Medulla oblongata (tissue), 1 donor: ENCODE data around the gene DOCK11.
A peak's percentile ranks its signal among the peaks of the same experiment; 100 is the strongest.
"Not testable (repeated sequence)": the region's sequence is repeated elsewhere in the genome, so short reads cannot be mapped to it uniquely, and the experiment has no call there.

Experiments
- DNase-seq: peaks from one replicate; pipeline ENCODE4 v3.0.0-alpha.2; 2015; ENCODE audit errors: extremely low spot score

DOCK11 gene

DNA sequence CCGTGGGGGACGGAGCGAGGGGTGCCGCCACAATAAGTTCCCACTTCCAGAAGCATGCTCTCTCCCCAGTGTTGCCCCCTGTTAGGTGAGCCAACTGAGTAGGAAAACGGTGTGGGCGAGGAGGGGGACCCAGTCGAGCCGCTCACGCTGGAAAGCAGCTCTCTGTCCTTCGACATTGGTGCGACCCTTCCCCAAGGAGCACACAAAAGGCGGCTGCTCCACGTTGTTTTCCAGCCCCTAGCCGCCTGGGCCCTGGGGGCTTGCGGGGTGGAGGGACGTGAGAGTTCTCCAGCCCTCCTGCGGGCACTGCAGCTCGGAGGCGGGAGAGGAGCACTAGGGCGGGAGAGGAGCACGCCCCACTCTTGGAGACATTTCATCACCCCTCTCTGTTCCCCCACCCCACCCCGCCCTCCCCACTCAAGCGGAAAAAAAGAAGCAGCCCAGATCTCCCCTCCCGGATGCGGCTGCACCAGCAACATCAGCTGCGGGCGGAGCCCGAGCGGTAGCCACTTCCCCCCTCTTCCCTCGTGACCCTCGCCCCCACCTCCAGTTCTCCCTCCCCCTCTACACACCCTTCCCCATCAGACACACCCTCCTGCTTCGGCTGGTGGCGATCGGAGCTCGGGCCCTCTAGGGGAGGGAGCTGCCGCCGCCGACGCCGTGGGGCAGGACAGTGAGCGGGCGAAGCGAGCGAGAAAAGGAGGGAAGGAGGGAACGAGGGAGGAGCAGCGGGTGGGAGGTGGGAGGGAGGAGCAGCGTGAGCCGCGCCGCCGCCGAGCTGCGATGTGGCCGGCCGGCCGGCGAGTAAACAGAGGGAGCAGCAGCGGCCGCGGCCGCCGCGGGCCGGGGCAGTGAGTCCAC is at the start of gene DOCK11:
TSS of gene DOCK11 (plus strand) at position 755 of the 861 bp plus-strand sequence. CDS start 157 bp downstream, outside the sequence.
- DNase-seq = peak; percentile 79

DNA sequence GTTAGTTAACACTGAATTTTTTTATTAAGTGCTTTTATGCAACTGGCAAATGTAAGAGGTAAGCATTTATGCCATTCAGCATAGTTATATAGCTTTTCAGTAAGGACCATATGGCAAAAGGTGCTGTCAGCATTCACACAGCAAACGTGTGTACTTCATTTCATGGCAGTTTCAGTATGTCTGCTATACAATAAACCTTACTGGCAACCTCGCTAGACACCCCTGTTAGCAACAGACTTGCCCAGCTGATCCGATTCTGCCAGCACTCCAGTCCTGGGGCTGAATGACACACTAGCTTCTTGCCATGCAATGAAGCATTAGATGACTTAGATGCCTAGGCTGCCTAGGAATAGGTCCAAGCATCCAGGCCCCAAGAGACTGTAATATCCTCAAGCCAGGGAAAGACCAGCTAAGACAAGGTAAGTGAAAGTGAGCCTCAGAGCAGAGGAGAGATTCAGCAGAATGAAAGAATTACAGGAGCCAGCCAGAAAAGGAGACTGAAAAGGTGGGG is 47.3 kb upstream of the DOCK11 start:
- no peak for DNase-seq

DNA sequence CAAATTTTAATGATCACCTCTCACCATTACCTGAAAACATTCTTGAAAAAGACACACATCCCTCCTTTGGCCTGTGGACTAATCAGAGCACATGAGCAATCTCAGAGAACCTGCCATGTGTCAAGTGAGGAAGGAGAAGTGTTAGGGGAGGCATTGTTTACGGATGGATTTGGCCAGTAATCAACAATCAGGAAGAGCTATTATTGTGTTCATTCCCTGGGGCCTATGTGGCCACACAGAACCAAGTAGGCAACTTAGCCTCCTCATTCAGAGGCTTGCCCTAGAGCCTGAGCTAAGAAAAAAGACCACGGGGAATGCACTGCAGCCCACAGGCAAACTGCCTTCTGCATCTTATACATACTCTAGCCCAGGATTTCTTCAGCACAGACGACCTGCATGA is 40.6 kb upstream of the DOCK11 start:
- no peak for DNase-seq

DNA sequence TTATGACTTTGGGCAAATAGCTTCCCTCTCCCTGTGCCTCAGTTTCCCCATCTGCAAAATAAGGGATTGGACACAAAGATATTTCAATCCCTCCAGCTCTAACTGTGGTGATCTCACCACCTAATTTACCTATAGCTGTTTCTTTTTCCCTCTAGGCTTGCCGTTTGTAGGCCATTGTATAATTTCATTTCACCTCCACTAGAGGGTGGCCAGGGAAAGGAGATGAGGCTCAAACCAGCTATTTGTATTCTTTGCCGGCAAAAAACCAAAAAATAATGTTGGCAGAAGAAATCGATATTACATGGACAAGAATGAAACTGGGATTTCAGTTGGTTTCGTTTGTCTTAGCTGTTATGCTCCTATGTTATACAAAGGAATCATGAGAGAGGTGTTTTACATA is 36.1 kb upstream of the DOCK11 start:
- DNase-seq = peak; percentile 58

DNA sequence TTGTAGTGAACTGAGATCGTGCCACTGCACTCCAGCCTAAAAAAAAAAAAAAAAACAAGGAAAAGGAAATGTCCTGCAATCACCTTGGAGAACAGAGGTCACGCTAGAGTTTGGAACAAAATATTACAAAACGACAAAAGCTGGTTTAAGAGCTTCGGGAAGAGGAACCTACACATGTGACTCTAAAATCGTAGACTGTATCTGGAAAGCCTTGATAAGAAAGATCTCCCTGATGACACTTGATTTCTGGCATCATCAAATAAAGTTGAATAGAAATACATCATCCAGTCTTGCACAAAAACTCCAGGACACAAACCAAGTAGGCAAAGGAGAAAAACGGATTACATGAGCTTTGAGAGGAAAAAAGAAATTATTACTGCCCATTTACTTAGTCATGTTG is 31.1 kb upstream of the DOCK11 start:
- no peak for DNase-seq

DNA sequence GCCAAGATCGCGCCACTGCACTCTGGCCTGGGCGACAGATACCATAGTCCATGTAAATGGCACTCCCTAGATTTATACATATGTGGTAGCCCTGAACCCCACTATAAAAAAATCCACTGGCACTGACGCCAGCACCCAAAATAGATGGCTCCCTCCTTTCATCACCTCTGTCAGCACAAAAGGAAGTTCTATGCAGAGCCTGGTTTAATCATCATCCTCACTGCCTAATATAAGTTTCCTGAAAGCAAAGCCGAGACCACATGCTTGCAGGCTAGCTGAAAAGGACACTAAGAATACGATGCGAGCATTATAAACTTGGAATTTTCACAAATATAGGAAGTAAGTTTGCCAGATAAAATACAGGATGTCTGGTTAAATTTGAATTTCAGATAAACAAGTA is 27.5 kb upstream of the DOCK11 start:
- no peak for DNase-seq

DNA sequence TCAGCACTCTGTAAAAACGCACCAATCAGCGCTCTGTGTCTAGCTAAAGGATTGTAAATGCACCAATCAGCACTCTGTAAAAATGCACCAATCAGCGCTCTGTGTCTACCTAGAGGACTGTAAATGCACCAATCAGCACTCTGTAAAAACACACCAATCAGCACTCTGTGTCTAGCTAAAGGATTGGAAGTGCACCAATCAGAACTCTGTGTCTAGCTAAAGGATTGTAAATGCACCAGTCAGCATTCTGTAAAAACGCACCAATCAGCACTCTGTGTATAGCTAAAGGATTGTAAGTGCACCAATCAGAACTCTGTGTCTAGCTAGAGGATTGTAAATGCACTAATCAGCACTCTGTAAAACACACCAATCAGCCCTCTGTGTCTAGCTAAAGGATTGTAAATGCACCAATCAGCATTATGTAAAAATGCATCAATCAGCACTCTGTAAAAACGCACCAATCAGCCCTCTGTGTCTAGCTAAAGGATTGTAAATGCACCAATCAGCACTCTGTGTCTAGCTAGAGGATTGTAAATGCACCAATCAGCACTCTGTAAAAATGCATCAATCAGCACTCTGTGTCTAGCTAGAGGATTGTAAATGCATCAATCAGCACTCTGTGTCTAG is 24.8 kb upstream of the DOCK11 start:
- not testable (repeated sequence) for DNase-seq

DNA sequence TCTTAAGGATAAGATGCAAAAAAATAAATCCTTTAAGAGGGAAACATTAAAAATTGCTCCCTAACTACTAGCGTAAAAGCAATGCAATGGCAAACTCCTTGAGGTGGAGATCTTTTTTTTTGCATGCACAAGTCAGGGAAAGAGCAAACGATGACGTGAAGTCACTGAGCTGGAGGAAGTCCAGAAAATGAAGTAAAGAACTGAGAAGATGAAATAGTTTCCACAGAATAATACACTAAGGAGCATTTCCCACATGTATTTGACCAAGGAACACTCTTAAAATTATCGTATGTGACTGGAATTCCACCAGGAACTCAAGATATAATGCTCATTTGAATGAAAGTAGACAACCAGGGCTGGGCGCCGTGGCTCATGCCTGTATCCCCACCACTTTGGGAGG is 21.0 kb upstream of the DOCK11 start:
- no peak for DNase-seq

DNA sequence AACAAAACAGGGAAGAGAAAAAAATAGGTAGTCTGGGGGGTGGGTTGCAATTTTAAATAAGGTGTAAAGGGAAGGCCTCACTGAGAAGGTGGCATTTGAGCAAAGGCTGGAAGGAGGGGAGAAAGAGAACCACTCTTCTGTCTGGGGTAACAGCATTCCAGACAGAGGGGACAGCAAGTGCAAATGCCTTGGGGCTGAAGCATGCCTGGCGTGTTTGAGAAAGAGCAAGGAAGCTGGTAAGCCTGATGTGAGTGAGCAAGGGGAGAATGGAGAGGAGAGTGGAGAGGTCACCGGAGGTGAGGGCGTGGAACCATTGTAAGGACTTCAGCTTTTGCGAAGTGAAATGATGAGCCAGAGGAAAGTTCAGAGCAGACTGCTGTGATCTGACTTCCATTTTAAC is 19.7 kb upstream of the DOCK11 start:
- DNase-seq = no peak

DNA sequence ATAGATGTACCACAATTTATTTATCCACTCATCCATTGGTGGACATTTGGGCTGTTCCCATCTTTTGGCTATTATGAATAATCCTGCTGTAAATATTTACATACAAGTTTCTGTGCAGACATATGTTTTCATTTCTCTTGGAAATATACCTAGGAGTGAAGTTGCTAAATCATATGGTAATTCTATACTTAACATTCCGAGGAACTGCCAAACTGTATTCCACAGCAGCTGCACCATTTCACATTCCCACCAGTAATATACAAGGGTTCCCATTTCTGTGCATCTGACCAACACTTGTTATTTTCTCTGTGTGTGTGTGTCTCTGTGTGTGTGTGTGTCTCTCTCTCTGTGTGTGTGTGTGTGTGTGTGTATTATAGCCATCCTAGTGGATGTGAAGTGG is 15.4 kb upstream of the DOCK11 start:
- no peak for DNase-seq

DNA sequence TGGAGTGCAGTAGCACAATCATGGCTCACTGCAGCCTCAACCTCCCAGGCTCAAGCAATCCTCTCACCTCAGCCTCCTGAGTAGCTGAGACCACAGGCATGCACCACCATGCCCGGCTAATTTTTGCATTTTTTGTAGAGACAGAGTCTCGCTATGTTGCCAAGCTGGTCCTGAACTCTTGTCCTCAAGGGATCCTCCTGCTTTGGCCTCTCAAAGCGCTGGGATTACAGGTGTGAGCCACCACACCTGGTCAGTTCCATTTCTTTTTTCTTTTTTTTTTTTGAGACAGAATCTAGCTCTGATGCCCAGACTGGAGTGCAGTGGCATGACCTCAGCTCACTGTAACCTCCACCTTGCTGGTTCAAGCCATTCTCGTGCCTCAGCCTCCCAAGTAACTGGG is 13.2 kb upstream of the DOCK11 start:
- DNase-seq = not testable (repeated sequence)

DNA sequence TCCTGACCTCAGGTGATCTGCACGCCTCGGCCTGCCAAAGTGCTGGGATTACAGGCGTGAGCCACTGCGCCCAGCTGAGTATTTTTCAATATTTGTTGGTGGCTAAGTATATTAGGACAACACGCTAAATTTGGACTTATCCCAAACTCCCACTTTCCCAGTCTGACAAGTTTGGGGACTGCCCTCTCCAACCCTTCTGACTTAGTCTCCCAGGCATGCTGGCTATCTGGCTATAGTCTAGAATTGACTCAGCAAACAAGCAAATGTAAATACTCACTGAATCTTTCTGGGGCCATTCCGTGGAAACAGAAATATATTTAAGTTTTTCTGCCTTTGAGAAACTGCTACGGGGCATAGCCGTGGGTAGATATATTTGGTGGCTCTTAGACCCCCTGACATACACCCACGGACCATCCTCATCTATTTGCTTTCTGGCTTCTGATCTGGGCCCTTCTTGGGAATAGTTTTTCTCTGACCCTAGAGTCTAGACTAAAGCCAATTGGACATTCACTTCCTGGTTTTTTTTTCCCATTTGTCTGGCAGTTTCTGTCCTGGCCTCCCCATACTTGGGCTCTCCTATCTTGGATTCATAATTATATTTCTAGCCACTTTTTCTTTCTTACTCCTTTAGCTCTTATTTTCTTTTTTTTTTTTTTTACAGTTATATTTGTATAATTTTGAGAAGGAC is 11.3 kb upstream of the DOCK11 start:
- DNase-seq = no peak

DNA sequence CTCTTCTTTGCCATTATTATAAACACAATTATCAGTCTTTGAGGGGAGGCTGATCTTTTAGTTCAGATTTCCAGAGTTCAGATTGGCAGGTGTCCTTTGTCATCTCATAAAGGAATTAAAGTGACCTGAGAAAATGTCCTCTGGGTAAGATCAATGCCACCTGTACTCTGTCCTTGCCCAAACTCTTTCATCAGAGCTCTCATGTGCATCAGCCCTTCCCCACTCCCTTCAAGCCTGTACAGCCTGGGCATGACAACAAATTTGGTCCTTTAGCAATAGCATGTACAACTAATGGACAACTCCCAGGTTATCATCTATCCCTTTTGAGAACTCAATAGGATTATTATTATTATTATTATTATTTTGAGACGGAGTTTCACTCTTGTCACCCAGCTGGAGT is 8.9 kb upstream of the DOCK11 start:
- DNase-seq = not testable (repeated sequence)

DNA sequence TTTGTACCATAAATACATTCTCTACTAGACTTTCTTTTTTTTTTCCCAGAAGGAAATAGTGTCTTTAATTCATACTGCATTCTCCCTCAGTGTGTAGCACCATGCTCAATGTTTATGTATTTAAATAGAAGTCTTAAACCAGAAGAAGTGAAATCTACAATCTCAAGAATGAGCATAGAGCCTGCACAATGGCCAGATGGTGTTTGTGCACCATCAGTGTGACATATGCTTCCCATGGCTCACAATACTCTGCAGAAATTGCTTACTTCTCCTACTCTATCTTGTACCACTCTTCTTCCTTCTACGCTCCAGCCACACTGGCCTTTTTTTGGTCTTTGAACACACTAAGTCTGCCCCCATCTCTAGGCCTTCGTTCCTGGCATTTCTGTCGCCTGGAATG is 2.6 kb upstream of the DOCK11 start:
- no peak for DNase-seq

DNA sequence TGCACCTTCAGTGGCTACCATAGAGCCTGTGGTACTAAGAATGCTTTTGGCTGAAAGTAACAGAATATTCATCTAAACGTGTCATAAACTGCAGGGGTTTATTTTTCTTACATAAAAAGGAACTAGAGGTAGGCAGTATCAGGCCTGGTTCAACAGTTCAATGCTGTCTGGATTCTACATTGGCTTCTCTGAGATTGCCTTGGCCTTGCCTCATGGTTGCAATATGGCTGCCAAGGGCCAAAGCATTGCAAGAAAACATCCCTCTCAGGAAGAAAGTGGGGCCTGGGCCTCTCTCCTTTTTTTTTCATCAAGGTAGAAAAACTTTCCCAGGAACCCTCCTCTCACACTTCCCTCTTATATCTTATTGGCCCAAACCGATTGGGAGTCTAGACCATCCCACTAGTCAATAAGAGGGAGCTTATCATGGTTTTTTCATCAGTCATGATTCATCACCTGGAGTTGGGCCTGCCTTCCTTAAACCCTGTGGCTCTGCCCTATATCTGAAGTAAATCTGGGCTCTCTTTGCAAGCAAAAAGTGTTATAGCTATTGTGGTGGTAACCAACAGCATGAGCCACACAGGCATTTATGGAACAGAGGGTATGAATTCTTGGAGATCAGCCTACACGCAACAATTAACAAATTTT is 1.8 kb upstream of the DOCK11 start:
- DNase-seq = no peak

DNA sequence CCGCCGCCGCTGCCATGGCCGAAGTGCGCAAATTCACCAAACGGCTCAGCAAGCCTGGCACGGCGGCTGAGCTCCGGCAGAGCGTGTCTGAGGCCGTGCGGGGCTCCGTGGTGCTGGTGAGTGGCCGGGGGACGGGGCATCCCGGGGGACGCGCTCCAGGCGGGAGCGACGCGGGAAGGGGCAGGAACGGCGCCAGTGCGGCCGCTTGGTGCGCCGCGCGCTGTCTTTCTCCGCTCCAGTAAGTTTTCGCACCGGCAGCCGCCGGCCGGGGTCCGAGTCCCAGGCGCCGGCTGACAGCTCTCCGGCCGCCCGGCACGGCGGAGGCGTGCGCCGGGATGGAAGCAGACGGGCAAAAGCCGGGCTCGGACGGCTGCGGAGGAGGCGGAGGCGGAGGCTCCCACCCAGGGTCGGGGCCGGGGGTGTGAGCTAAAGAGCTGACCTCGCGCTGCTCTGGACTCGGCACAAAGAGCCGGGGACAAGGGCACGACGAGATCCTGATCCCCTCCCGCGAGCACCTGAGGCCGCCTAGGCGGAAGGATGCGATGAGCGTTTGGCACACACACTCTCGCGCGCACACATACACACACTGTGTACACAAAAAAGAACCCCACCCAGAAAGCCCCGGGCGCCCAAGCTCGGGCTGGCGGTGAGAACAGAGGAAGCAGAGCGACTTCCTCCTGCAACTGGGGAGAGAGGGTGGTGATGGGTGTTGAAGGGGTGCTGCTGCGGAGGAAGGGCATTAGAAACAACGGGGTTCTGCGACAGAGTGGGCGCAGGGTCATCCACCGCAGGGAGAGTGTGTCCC is 545 bp downstream of the DOCK11 start:
- DNase-seq = peak; percentile 6

DNA sequence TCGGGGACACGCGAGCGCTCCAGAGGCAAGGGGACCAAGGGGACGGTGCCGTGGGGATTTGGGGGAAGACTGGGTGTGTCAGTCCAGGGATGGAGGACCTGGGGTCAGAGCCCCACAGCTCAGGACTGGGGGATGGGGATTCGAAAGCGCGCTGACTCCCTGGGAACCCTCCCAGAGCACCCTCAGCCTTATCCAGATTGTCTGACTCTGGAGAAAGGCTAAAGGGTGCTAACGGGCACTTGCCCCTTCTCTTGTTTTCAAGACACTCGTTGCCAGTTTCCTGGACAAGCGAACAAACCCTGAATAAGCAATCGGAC is 1.1 kb downstream of the DOCK11 start:
- no peak for DNase-seq

DNA sequence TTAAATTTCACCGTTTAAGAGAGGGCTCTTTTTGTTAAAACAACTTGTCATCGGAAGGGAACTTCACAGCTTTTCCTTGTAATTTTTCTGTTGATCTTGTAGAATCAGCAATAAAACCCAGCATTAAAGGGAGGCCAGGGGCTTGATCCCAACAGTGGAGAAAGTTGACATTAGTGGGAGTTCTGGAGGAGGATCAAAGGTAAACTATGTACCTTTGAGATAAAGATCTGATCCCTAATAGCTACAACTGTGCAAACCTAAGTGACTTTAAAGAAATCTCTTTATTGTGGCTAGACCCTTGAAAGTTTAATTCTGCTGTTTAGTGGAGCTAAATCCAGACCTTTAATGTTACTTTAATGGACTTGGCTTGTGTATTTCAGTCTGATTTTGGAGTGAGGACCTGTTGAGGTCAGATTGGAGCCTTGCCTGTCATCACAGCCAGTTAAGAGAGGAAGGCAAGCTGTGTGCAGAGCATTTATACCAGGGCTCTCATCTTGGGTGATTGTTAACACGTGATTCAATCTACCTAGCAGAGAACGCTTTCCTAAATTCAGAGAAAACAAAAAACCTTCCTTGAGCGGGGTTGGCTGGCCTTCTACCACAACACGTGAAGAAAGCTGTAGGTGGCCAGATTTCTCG is 1.7 kb downstream of the DOCK11 start:
- DNase-seq = no peak

DNA sequence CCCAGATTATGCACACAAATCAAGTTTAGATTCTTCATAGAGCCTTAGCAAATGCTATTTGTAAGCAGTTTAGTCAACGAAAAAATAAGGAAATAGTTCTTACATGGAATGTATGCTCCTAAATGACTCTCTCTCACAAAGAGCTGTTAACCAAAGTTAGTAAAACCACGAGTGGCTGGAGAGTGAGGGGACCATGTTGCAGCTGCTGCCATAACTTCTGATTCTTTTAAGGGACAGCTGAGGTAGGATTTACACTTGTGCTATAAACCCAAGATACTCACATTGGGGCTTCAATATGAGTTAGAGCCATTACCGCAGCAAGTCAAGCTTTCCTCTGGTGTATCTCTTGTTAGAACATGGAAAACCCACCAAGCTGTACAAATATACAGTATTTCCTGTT is 2.7 kb downstream of the DOCK11 start:
- no peak for DNase-seq

DNA sequence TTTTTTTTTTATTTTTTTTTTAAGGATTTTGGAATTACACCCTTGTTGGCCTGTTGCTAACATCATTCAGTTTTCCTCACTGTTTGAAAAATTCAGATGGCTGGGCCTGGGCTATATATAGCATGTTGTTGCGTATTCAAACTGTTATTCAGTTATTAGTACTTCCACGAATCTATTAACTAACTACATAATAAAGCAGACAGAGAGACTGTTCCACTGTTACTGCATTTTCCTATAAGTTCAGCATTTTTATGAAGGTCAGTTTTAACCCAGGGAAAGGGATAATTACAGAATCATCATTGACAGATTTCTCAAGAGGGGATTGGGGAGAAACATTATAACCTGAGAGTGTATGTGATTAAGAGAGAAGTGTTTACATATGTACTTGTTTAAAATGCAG is 3.1 kb downstream of the DOCK11 start:
- DNase-seq = no peak

DNA sequence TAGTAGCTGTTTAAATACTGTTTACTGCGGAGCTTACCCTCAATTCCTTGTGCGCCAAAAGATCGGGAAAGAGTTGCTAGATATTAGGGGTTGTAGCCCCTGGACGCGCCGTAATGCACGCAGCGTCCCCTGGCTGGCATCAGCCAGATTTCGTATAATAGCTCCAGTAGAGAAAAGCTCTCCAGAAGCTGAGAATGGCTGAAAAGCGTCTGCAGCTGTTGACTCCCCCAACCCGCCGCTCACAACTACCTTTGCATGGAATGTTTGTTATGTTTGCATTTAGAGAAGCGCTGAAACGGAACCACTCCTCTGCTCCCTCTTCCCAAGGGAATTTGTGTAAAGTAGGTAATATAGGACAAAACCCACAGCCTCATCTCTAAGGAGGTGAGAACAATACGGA is 3.7 kb downstream of the DOCK11 start:
- DNase-seq = no peak
